ENCODE data around the gene CLEC1A. TPM values are rescaled to one million over a fixed set of nuclear protein-coding genes. Genes with fewer than 3 reads are reported as not detected.

CLEC1A gene
- polyA plus RNA-seq (2013, experiment 1 of 2): 0.87 TPM
- polyA plus RNA-seq (2013, experiment 2 of 2): 0.82 TPM

GRCh38 chr12:10098791-10099190 lies at the start of gene CLEC1A:
TSS of gene CLEC1A (minus strand) at chr12:10098985. CDS start at chr12:10098922, 63 bp downstream.
- H3K4me1 ChIP-seq (ENCODE audit: control insufficient read depth, insufficient read depth, low read depth, low read length): peaks cover 4% of the 10 kb centered on the region
- H3K9ac ChIP-seq (ENCODE audit: low read length): no peak within 1 kb of the TSS
- no peak within 1 kb of the TSS for H2BK15ac ChIP-seq (ENCODE audit: low read depth, poor library complexity, severe bottlenecking)
- H3K4ac ChIP-seq (ENCODE audit: low read depth in 1 of 2, low read length in 2 of 2): peak within 1 kb of the TSS in 1 of 2 experiments; percentile 64
- peaks cover under 1% of the 10 kb centered on the region for H3K9me3 ChIP-seq (ENCODE audit: control insufficient read depth, low read length)
- no peak within 1 kb of the TSS for H3K4me2 ChIP-seq (ENCODE audit: low read length, poor library complexity, severe bottlenecking)
- H3K36me3 ChIP-seq (ENCODE audit: control insufficient read depth in 1 of 2, insufficient read depth in 2 of 2, low read depth in 1 of 2, low read length in 2 of 2): no peaks in the 10 kb centered on the region
- WGBS: 45% methylated on average over 9 of the region's 10 CpGs
- H3K4me3 ChIP-seq (ENCODE audit: insufficient read depth in 1 of 2, low read depth in 1 of 2, low read length in 2 of 2): no peak within 1 kb of the TSS
- H3K14ac ChIP-seq (ENCODE audit: low read length in 2 of 2): no peak within 1 kb of the TSS
- peak within 1 kb of the TSS; percentile 18 to 33 for H3K18ac ChIP-seq (ENCODE audit: low read depth in 1 of 2, low read length in 2 of 2)
- no peak within 1 kb of the TSS for H2AFZ ChIP-seq (ENCODE audit: low read depth, low read length)
- H4K91ac ChIP-seq (ENCODE audit: low read length): peak within 1 kb of the TSS; percentile 50
- no peak within 1 kb of the TSS for H3K23ac ChIP-seq (ENCODE audit: low read length in 2 of 2)
- no peak within 1 kb of the TSS for H2BK120ac ChIP-seq (ENCODE audit: low read depth, low read length)
- H2BK5ac ChIP-seq (ENCODE audit: low read depth, low read length, poor library complexity, severe bottlenecking): no peak within 1 kb of the TSS
- H3K27me3 ChIP-seq (ENCODE audit: control insufficient read depth in 1 of 2, insufficient read depth in 1 of 2, low read length in 2 of 2): no peaks in the 10 kb centered on the region
- peak within 1 kb of the TSS; percentile 75 for H4K8ac ChIP-seq (ENCODE audit: low read length)
- peak within 1 kb of the TSS in 1 of 2 experiments; percentile 23 for H2BK12ac ChIP-seq (ENCODE audit: low read length in 2 of 2)
- DNase-seq: peak; percentile 43
- no peak within 1 kb of the TSS for H3K27ac ChIP-seq (ENCODE audit: low read length, poor library complexity, severe bottlenecking)
- H2AK5ac ChIP-seq (ENCODE audit: low read length, severe bottlenecking): no peak within 1 kb of the TSS
- no peaks in the 10 kb centered on the region for H3K79me1 ChIP-seq (replicated peaks; ENCODE audit: low read length, poor library complexity, severe bottlenecking)

- Histone ChIP-seq H3K27ac (ENCODE audit: low read length, poor library complexity, severe bottlenecking) (no peak overlapping the region), H3K4ac (ENCODE audit: low read depth in 1 of 2, low read length in 2 of 2) (no peak overlapping the region), H2BK120ac (ENCODE audit: low read depth, low read length) (no peak overlapping the region), H4K91ac (ENCODE audit: low read length) (no peak overlapping the region), H4K8ac (ENCODE audit: low read length) (no peak overlapping the region), H3K4me3 (ENCODE audit: insufficient read depth in 1 of 2, low read depth in 1 of 2, low read length in 2 of 2) (no peak overlapping the region), H3K79me1 (replicated peaks; ENCODE audit: low read length, poor library complexity, severe bottlenecking) (no peaks in the 10 kb centered on the region), H3K23ac (ENCODE audit: low read length in 2 of 2) (no peak overlapping the region), H3K27me3 (ENCODE audit: control insufficient read depth in 1 of 2, insufficient read depth in 1 of 2, low read length in 2 of 2) (no peaks in the 10 kb centered on the region), H2BK15ac (ENCODE audit: low read depth, poor library complexity, severe bottlenecking) (no peak overlapping the region), H2AFZ (ENCODE audit: low read depth, low read length) (no peak overlapping the region), H2BK5ac (ENCODE audit: low read depth, low read length, poor library complexity, severe bottlenecking) (no peak overlapping the region), H2AK5ac (ENCODE audit: low read length, severe bottlenecking) (no peak overlapping the region), H3K4me1 (ENCODE audit: control insufficient read depth, insufficient read depth, low read depth, low read length) (no peaks in the 10 kb centered on the region), H3K36me3 (ENCODE audit: control insufficient read depth in 1 of 2, insufficient read depth in 2 of 2, low read depth in 1 of 2, low read length in 2 of 2) (no peaks in the 10 kb centered on the region), H3K14ac (ENCODE audit: low read length in 2 of 2) (no peak overlapping the region), H2BK12ac (ENCODE audit: low read length in 2 of 2) (no peak overlapping the region), H3K9ac (ENCODE audit: low read length) (no peak overlapping the region), H3K9me3 (ENCODE audit: control insufficient read depth, low read length) (no peaks in the 10 kb centered on the region), H3K4me2 (ENCODE audit: low read length, poor library complexity, severe bottlenecking) (no peak overlapping the region), H3K18ac (ENCODE audit: low read depth in 1 of 2, low read length in 2 of 2) (no peak overlapping the region)
- WGBS: 85% methylated on average over 3 of the region's 5 CpGs
- DNase-seq: no peak
Measured at GRCh38 chr12:10147714-10148403, 49.1 kb upstream of the CLEC1A start.

GRCh38 chr12:10142976-10143589 lies 44.3 kb upstream of the CLEC1A start:
- H2AK5ac ChIP-seq (ENCODE audit: low read length, severe bottlenecking): no peak overlapping the region
- no peaks in the 10 kb centered on the region for H3K4me1 ChIP-seq (ENCODE audit: control insufficient read depth, insufficient read depth, low read depth, low read length)
- H2BK120ac ChIP-seq (ENCODE audit: low read depth, low read length): no peak overlapping the region
- H4K8ac ChIP-seq (ENCODE audit: low read length): no peak overlapping the region
- H3K9me3 ChIP-seq (ENCODE audit: control insufficient read depth, low read length): no peaks in the 10 kb centered on the region
- H3K4me2 ChIP-seq (ENCODE audit: low read length, poor library complexity, severe bottlenecking): no peak overlapping the region
- no peak overlapping the region for H3K4me3 ChIP-seq (ENCODE audit: insufficient read depth in 1 of 2, low read depth in 1 of 2, low read length in 2 of 2)
- H3K9ac ChIP-seq (ENCODE audit: low read length): no peak overlapping the region
- no peak overlapping the region for H3K27ac ChIP-seq (ENCODE audit: low read length, poor library complexity, severe bottlenecking)
- no peak overlapping the region for H2BK15ac ChIP-seq (ENCODE audit: low read depth, poor library complexity, severe bottlenecking)
- H3K27me3 ChIP-seq (ENCODE audit: control insufficient read depth in 1 of 2, insufficient read depth in 1 of 2, low read length in 2 of 2): no peaks in the 10 kb centered on the region
- H3K23ac ChIP-seq (ENCODE audit: low read length in 2 of 2): no peak overlapping the region
- H3K36me3 ChIP-seq (ENCODE audit: control insufficient read depth in 1 of 2, insufficient read depth in 2 of 2, low read depth in 1 of 2, low read length in 2 of 2): no peaks in the 10 kb centered on the region
- no peak overlapping the region for H2BK5ac ChIP-seq (ENCODE audit: low read depth, low read length, poor library complexity, severe bottlenecking)
- 0% methylated on average over 1 of the region's 1 CpG for WGBS
- H4K91ac ChIP-seq (ENCODE audit: low read length): no peak overlapping the region
- no peak overlapping the region for H3K14ac ChIP-seq (ENCODE audit: low read length in 2 of 2)
- no peak overlapping the region for H3K4ac ChIP-seq (ENCODE audit: low read depth in 1 of 2, low read length in 2 of 2)
- no peaks in the 10 kb centered on the region for H3K79me1 ChIP-seq (replicated peaks; ENCODE audit: low read length, poor library complexity, severe bottlenecking)
- peak; percentile 65 for DNase-seq
- no peak overlapping the region for H2BK12ac ChIP-seq (ENCODE audit: low read length in 2 of 2)
- H3K18ac ChIP-seq (ENCODE audit: low read depth in 1 of 2, low read length in 2 of 2): no peak overlapping the region
- H2AFZ ChIP-seq (ENCODE audit: low read depth, low read length): no peak overlapping the region

- Histone ChIP-seq H4K91ac (ENCODE audit: low read length) (no peak overlapping the region), H4K8ac (ENCODE audit: low read length) (no peak overlapping the region), H3K4ac (ENCODE audit: low read depth in 1 of 2, low read length in 2 of 2) (no peak overlapping the region), H3K18ac (ENCODE audit: low read depth in 1 of 2, low read length in 2 of 2) (no peak overlapping the region), H2AK5ac (ENCODE audit: low read length, severe bottlenecking) (no peak overlapping the region), H3K27ac (ENCODE audit: low read length, poor library complexity, severe bottlenecking) (no peak overlapping the region), H2AFZ (ENCODE audit: low read depth, low read length) (no peak overlapping the region), H3K4me2 (ENCODE audit: low read length, poor library complexity, severe bottlenecking) (no peak overlapping the region), H3K9me3 (ENCODE audit: control insufficient read depth, low read length) (no peaks in the 10 kb centered on the region), H3K23ac (ENCODE audit: low read length in 2 of 2) (no peak overlapping the region), H3K9ac (ENCODE audit: low read length) (no peak overlapping the region), H3K36me3 (ENCODE audit: control insufficient read depth in 1 of 2, insufficient read depth in 2 of 2, low read depth in 1 of 2, low read length in 2 of 2) (no peaks in the 10 kb centered on the region), H3K79me1 (replicated peaks; ENCODE audit: low read length, poor library complexity, severe bottlenecking) (no peaks in the 10 kb centered on the region), H3K27me3 (ENCODE audit: control insufficient read depth in 1 of 2, insufficient read depth in 1 of 2, low read length in 2 of 2) (no peaks in the 10 kb centered on the region), H3K4me3 (ENCODE audit: insufficient read depth in 1 of 2, low read depth in 1 of 2, low read length in 2 of 2) (no peak overlapping the region), H3K14ac (ENCODE audit: low read length in 2 of 2) (no peak overlapping the region), H2BK5ac (ENCODE audit: low read depth, low read length, poor library complexity, severe bottlenecking) (no peak overlapping the region), H2BK15ac (ENCODE audit: low read depth, poor library complexity, severe bottlenecking) (no peak overlapping the region), H2BK12ac (ENCODE audit: low read length in 2 of 2) (no peak overlapping the region), H3K4me1 (ENCODE audit: control insufficient read depth, insufficient read depth, low read depth, low read length) (no peaks in the 10 kb centered on the region), H2BK120ac (ENCODE audit: low read depth, low read length) (no peak overlapping the region)
- peak; percentile 73 for DNase-seq
- WGBS: no CpG with 5 or more reads among the region's 2 CpGs
Measured at GRCh38 chr12:10140001-10140400, 41.2 kb upstream of the CLEC1A start.

Data from mesenchymal stem cell (in vitro differentiated cells and primary cell).